CD4-positive, alpha-beta T cell treated with Interleukin-17A for 4 hours (primary cell): ENCODE measurements around the gene XXYLT1.
"Not testable (repeated sequence)": the region's sequence is repeated elsewhere in the genome, so short reads cannot be mapped to it uniquely, and the experiment has no call there.

ENCODE experiments used
- DNase-seq: peaks from one replicate; pipeline ENCODE4 v3.0.0-alpha.2; 2020; ENCODE audit warnings: mixed read lengths

The XXYLT1 gene

GRCh38 chr3:195059471-195060216, 211.3 kb downstream of the XXYLT1 start:
- no peak for DNase-seq

- DNase-seq = no peak
These were observed 212.0 kb downstream of the XXYLT1 start for GRCh38 chr3:195059006-195059350.

DNA sequence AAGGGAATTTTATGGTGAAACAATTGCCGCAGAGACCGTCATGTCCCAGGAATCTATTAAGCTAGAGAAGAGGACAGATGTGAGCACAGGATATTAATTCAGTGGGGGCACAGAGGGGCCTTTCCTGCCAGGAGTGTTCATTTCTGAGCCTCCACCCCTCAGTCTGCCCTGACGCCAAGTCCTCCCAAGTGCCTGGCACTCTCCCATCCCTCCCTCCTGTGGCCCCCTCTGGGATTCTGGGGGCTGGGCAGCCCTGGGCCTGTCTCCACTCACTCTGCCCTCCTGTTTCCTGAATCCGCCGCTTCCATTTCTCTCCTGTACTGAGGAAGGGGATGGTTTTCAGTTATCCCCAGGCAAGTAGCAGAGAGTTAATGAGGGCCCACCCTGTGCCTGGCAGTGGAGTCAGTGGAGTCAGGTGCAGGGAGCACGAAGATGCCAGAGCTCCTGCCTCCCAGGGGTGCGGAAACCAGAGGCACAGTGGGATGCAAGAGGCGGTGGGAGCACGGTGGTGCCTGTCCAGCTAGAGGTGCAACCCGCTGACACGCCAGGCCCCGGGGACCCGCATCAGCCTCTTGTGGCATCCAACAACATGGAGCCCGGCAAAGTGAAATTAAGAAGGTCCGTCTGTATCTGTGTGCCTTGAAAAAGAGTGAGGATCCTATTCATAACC, 212.5 kb downstream of the XXYLT1 start:
- DNase-seq = no peak

DNA sequence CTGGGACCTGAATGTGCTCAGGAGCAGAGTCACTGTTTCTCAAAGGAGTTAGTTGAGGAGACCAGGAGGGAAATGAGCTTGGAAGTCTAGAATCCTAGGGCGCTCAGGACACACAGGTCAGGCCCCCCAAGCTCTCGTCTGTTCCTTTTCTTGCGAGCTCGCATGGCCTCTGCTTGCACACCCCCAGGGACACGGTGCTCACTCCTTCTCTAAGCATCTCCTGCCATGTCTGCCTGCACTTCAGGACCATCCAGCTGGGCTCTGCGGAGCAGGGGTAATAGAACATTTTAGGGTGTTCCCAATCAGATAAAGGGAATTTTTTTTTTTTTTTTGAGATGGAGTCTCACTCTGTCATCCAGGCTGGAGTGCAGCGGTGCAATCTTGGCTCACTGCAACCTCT, 213.2 kb downstream of the XXYLT1 start:
- no peak for DNase-seq

- DNase-seq = no peak
These were observed 214.5 kb downstream of the XXYLT1 start for GRCh38 chr3:195056506-195056905.

DNA sequence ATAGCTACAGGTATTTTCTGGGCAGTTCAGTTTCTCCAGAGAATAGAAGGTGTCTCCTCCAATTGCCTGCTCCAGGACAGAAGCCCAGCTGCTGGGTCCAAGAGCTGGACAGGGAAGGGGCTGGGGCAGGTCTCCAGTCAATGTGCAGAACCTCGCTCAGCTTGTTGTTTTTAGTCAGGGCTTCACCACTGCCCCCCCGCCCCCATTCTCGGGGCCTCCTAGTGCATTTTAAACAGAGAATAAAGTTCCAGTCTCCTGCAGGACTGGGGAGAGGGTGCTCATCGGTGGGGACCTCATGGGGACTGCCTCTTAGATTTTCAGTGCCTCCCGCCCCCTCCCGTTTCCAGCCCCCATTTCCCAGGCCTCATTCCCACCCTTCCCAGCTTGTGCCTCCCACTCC, 216.6 kb downstream of the XXYLT1 start:
- DNase-seq = no peak

DNA sequence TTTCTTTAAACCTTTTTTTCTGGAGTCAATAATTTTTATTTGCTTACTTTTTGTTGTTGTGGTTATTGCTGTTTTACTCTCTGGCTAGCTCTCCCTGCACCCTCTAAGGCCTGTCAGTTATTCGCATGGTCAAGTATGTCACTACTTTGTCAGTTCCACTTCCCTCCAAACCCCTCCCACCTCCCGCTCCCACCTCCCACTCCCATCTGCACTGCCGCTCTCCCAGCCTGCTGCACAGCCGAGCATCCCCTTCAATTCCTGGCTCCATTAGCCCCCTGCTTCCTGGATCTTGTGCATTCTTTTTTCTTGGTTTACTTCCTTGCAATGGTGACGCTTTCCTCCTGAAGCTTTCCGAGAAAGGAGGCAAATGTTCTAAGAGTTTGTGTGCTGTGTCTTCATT, 218.0 kb downstream of the XXYLT1 start:
- no peak for DNase-seq

- not testable (repeated sequence) for DNase-seq
These were observed 220.7 kb downstream of the XXYLT1 start for GRCh38 chr3:195050296-195050695.

- DNase-seq = no peak
These were observed 222.7 kb downstream of the XXYLT1 start for GRCh38 chr3:195048059-195048905.

DNA sequence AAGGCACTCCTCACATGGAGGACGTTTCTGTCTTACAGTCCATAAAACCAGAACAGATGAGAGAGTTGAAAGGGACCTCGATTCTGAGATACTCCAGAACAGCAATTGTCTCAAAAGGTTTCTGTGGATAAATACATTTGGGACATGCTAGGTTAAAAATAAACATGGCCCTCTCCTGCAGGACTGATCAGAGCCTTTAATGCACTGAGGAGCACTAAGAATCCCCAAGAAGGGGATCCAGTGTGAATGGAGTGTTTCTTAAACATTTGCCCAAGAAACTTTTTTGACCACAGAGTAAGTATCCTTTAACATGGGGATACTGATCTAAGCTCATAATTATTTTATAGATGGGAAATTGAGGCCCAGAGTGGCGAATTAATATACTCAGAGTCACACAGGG, 223.4 kb downstream of the XXYLT1 start:
- no peak for DNase-seq

- no peak for DNase-seq
These were observed 224.5 kb downstream of the XXYLT1 start for GRCh38 chr3:195046441-195046840.

- no peak for DNase-seq
These were observed 225.3 kb downstream of the XXYLT1 start for GRCh38 chr3:195045481-195046210.

DNA sequence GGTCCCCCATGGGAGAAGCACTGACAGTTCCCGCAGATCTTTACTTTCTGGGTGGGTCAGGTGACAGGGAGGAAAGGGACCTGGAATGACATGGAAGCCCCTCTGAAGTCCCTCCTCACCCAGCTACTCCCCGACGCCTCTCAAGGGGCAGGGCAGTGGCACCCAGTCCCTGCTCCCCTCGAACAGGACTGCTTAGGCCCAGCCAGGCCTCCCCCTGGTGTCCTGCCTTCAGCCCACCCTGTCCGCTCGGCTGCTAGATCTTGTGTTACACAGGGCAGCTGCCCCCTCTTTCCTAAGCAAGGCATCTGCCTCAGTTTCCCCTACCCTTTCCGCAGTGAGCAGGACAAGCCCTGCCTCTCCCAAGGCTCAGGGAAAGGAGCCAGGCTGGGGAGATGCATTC, 226.5 kb downstream of the XXYLT1 start:
- DNase-seq = no peak

DNA sequence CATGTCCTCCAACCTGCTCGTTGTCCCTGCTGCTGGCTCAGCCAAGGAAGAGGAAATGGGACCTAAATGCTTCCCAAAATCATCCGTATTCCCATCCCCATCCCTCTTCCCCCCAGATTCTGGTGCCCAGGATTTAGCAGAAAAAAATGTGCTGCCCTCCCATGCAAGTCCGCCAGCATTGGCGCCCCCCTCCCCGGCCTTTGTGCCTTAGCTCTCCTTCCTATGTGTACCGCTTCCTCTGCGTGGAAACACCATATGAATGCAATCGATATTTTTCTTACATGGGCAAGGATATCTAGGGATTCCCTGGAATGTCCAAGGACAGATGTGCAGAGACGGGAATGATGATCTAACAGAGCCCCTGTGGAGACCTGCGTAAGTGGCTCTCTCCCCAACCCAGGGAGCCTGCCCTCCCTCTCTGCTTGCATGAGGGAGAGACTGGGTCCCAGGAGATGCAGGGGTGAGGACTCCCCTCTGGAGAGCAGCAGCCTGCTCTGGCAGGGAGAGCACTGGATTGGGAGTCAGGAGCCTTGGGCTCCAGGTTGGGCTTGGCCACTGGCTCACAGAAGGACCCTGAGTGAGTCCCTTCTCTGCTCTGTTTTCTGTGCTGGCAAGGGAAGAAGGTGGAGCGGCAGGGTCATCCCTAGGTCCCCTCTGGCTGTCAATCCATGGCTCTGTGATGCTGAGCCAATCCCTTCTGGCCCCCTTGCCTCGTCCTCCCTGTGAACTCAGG, 227.2 kb downstream of the XXYLT1 start:
- no peak for DNase-seq

DNA sequence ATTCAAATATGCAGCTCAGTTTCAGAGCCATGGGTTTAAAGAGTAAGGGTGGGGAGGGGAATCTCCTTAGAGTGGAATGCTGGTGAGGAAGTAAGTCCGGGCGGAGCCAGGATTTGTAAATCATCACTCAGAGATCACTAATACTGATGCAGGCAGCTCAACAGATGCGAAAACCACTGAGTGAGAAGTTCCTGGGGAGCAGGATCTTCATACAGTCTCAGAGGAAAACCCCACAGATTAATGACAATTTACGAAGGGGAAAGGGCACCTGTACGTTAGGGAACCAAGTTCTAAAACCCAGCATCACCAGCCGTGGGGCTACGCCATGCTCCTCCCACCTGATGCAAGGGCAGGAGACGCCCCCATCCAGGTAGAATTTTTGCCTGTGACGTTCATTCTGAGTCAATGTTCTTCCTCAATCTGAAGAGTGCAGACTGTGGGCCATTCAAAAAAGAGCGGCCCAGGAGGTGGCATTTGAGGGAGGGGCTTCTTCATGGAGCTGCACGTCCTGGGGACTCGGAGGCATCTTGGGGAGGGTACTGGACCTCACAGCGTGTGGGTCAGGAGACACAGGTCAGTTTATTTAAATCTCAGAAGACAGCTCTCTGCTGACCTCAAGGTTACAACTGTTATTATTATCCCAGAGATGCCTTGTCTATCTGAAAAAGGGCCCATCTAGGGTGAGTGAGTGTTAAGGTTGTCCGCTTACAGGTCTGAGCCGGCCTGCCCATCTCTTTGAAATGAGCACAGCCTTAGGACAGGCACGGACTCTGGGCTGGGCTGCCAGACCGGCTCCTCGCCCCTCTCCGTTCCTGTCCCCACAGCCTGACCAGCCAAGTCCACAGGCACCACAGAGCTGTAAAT, 228.0 kb downstream of the XXYLT1 start:
- DNase-seq = no peak

DNA sequence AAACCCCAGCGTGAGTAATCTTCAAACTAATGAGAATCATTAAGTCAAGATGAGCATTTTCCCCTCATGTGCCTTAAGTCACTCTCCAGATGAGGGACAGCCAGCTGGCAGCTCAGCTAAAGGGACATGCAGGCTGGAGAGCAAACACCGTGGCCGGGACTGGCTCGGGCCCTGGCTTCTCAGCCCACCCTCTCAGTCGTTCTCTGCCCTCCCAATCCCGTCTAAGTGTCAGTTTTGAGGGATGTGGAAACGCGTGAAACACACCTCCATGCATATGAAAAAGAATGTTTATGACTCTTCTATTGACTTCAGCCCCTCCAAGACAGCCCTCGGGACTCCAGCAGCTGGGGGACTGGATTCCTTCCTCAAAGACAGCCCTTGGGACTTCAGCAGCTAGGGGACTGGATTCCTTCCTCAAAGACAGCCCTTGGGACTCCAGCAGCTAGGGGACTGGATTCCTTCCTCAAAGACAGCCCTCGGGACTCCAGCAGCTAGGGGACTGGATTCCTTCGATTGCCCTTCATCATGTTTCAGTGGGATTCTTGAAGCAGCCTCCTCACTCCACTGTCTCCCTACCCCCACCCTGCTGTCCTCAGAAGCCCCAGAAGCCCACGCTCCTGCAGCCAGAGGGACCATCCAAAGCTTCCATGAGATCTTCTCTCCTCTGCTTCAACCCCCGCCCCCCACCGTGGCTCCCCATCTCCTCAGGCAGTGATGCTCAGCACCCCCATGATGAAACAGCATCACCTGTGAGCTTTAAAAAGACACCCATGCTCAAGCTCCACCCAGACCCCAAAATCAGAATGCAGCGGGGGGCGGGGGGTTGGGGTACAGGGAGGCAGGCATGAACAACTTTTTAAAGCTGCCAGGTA, 228.9 kb downstream of the XXYLT1 start:
- DNase-seq = no peak

DNA sequence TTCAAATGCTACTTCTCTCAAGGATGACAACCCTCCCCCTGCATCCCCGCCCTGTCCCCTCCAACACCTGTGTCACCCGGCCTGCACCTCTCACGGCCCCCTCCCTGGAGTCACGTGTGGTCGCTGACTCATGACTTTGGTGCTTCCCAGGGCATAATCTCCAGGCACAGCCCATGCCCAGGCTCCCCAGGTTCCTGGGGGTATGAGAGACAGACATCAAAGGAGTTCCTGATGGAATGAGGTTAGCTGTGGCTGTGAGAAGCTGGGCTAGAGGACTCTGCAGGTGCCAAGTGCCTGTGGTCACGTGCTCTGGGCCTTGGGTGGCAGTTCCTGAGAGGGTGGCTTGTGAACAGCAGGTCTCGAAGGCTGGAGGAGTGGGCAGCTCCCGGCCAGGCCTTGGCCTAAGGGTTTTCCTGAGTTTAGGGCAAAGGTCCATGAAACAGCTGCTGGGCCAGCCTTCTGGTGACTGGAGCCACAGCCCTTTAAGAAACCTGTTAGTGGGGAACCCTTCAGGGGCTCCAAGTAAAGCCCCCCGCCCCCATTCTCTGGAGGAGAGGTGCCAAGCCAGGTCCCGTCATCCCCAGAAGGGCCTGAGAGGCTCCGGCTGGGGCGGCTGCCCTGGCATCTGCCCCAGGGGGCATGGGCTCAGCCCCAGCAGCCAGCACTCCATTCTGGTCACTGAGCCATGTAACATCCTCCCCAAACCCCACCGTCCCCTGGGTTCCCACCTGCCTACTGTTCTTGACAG, 230.0 kb downstream of the XXYLT1 start:
- no peak for DNase-seq

DNA sequence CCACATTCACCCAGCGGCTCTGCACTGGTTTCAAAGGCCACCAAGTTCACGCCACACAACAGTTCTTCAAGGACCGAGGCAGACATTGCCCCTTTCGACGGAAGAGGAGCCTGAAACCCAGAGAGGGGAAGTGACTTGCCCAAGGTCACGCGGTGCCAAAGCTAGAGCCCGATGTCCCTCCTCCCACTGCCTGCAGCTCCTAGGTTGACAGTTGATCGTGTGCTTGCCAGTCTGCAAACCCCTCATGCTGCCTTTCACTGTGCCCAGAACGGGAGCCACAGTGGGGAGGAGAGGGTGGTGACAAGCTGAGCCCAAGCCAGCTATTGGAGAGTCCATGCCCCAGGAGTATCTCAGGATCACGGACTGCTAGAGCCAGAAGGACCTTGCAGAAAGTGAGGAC, 230.9 kb downstream of the XXYLT1 start:
- no peak for DNase-seq

GRCh38 chr3:195039180-195039843, 231.6 kb downstream of the XXYLT1 start:
- DNase-seq = no peak
